ENCODE data around the gene ECE1.
A peak's percentile ranks its signal among the peaks of the same experiment; 100 is the strongest.
"Not testable (repeated sequence)": the region's sequence is repeated elsewhere in the genome, so short reads cannot be mapped to it uniquely, and the experiment has no call there.

The ECE1 gene

DNA sequence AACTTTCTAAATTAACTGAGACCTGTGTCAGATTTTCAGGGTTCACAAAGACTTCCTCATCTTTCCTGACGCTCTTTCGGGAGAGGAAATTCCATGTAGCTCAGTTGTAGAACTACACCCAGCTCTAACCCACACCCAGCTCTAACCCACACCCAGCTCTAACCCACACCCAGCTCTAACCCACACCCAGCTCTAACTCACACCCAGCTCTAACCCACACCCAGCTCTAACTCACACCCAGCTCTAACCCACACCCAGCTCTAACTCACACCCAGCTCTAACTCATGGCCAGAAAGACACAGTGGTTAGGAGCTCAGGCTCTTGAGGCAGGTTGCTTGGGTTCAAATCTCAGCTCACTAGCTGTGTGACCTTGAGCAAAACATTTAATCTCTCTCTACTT lies 99.5 kb downstream of the ECE1 start:
- not testable (repeated sequence) for FAIRE-seq; DNase-seq (ENCODE audit: insufficient read length, low spot score)

DNA sequence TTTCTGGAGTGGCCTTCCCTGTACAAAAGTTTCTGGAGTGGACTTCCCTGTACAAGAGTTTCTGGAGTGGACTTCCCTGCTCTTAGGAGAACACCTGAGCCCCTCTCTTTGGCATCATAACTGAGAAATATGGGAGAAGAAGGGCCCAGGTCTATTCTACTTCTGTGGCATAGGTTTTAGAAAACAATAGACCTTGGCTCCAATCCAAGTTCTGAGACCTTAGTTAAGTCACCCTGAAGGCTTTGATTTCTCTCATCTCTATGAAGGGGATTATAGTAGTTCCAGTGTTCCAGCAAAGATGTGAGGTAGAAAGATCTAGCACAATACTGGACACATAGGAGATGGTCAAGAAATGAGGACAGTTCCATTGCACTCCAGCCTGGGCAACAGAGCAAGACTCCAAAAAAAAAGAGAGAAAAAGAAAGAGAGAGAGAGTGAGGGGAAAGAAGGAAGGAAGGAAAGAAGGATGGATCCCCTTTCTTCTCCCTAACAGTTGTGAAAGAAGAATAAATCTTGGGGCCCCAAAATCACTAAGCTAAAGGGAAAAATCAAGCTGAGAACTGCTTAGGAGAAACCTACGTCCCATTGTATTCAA lies 100.3 kb downstream of the ECE1 start:
- FAIRE-seq = no peak
- no peak for DNase-seq (ENCODE audit: insufficient read length, low spot score)

GRCh38 chr1:21189421-21189820 lies 100.8 kb downstream of the ECE1 start:
- FAIRE-seq = no peak
- no peak for DNase-seq (ENCODE audit: insufficient read length, low spot score)

GRCh38 chr1:21188235-21188634 lies 102.0 kb downstream of the ECE1 start:
- no peak for FAIRE-seq
- DNase-seq (ENCODE audit: insufficient read length, low spot score) = no peak

GRCh38 chr1:21185221-21185731 lies 105.0 kb downstream of the ECE1 start:
- no peak for DNase-seq (ENCODE audit: insufficient read length, low spot score)
- no peak for FAIRE-seq

GRCh38 chr1:21184276-21184675 lies 106.0 kb downstream of the ECE1 start:
- DNase-seq (ENCODE audit: insufficient read length, low spot score) = no peak
- FAIRE-seq = no peak

GRCh38 chr1:21182181-21182731 lies 108.0 kb downstream of the ECE1 start:
- FAIRE-seq = no peak

GRCh38 chr1:21178271-21178670 lies 112.0 kb downstream of the ECE1 start:
- not testable (repeated sequence) for DNase-seq (ENCODE audit: insufficient read length, low spot score); FAIRE-seq

More at GRCh38 chr1:21182181-21182731, 108.0 kb downstream of the ECE1 start:
- DNase-seq (ENCODE audit: insufficient read length, low spot score) = no peak

DNA sequence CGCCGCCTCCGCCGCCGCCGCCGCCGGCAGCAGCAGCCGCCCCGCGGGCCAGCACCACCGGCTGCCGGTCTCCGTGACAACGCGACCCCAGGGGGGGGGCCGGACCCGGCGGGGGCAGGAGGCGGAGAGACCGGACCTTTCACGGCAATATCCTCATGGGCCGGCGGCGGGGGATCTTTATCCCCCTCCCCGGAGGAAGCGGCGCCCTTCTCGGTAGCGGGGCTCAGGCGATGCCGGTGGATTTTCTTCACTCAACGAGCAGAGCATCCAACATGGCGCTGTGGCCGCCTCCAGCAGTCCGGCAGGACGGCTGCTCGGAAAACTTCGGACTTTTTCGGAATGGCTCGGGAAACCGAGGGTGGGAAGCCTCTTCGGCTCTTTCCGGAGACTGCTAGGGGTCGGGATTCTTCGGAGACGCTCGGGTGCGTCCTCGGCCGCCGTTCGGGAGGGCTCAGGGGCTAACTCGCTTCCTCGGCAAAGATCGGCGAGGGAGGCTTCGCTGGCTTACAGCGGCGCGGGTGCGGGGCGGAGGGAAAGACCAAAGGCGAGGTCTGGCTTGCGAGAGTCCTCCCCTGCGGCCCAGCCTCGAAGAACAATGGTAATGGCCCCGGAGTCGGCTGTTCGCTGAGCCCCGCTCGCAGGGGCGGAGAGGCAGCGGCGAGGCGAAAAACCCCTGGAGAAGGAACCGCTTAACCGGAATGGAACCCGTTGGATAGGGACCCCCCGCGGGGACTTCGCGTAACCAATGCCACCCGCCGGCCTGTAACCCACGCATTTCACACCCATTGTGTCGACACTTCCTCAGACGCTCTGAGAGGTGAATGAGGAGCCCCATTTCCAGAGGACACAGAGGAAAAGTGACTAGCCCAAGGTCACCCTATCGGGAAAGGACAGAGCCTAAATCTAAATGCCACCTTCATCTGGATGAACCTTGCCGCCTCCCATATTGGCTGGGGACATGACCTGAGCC lies 113.4 kb downstream of the ECE1 start, which contains the start of gene EIF4G3:
TSS of gene EIF4G3 (minus strand) at position 312 of the 970 bp plus-strand sequence. CDS start 174,155 bp downstream, outside the sequence.
- FAIRE-seq (peak; percentile 77), DNase-seq (ENCODE audit: insufficient read length, low spot score) (peak; percentile 85)

DNA sequence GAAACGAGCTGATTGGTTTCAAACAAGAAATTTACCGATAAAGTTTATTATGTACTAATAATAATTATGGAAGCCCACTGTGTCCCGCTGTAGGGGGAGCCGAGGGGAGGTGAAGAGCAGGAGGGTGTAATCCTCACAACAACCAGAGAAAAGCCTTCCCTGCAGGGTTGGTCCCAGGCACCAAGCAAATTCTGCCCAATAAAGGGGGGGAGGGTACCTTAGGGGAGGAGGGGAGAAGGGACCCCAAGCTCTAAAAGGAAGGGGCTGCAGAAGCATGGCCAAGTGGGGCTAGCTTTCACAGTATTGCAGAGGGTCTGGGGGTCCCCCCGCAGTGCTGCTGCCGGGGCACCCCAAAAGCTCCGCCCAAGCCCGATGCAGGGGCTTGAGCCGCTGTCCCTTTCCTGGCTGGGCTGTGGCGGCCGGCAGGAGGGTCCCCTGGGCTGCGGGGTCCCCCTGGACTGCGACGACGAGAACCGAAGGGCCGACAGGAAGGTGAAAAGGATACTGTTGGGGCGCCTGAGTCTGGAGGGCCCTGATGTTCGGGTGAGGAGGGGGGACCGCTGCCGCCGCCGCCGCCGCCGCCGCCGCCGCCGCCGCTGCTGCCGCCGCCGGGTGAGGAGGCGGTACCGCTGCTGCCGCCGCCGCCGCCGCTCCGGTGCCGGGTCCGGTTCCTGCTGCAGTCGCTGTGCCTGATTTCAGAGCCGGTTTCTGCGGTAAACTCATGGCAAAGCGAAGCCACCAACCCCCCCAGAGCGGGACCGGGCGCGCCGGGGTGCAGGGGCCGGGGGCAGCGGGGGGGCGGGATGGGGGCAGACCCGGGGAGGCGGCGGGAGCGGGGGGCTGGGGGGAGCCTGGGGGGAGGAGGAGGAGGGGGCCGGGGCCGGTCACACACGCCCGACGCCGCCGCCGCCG lies 114.3 kb downstream of the ECE1 start:
- no peak for DNase-seq (ENCODE audit: insufficient read length, low spot score)
- no peak for FAIRE-seq

DNA sequence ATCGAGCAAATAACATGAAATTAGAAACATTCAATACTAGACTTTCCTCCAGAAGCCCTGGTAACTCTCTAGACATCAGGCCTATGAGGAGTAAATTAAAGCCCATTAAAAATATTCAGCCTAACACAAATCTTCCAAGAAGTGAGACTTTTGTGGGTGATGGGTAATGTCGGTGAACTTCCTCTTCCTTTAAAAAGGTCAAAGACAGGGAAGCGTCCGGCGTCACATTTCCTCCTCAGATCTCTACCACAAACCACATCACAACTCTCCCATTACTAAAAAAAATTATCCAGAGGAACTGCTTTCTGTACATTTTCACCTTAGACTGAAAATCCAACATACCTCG lies 115.0 kb downstream of the ECE1 start:
- no peak for FAIRE-seq
- no peak for DNase-seq (ENCODE audit: insufficient read length, low spot score)

DNA sequence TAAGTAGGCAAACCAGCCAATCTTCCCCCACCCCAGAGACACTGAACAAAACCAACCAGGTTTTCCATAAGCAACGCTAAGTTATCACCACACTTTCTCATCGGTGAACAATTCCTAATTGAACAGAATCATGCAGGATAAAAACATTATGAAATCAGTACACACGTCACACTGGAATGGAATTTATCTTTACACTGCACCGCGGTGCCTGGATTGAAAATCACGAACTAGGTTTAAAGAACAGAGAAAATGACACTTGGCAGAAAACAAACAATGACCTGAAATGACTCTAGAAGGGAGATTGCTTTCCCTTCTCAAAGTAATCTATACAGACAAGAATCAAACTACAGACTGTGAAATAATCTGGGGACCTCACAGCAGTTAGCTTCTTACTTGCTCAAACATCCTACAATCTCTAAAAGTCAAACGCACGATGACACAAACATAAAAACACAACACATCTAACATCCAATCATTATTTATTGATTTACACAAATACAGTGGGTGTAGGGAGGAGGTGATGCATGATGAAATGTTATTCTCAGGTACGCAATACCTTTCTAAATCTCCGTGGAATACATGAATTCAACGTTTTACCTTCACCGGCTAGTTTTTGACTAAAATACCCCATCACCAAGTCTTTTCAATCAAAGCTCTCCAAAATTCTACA lies 115.5 kb downstream of the ECE1 start:
- FAIRE-seq (no peak), DNase-seq (ENCODE audit: insufficient read length, low spot score) (no peak)

- no peak for FAIRE-seq
Observed at GRCh38 chr1:21174230-21174629, 116.0 kb downstream of the ECE1 start.

GRCh38 chr1:21173096-21173495 lies 117.2 kb downstream of the ECE1 start:
- FAIRE-seq; DNase-seq (ENCODE audit: insufficient read length, low spot score): not testable (repeated sequence)

More at GRCh38 chr1:21174230-21174629, 116.0 kb downstream of the ECE1 start:
- no peak for DNase-seq (ENCODE audit: insufficient read length, low spot score)

- FAIRE-seq; DNase-seq (ENCODE audit: insufficient read length, low spot score): not testable (repeated sequence)
Observed at GRCh38 chr1:21170837-21171236, 119.4 kb downstream of the ECE1 start.

GRCh38 chr1:21168444-21168843 lies 121.8 kb downstream of the ECE1 start:
- DNase-seq (ENCODE audit: insufficient read length, low spot score) (no peak), FAIRE-seq (no peak)
